Activated T-cell treated with anti-CD3 and anti-CD28 coated beads, Interleukin-2, amount 50 U/mL, for 24 hours (primary cell): ENCODE measurements around the gene ERFL.
"Not testable (repeated sequence)": the region's sequence is repeated elsewhere in the genome, so short reads cannot be mapped to it uniquely, and the experiment has no call there.

ENCODE experiments used
- DNase-seq: peaks from one replicate; pipeline ENCODE4 v3.0.0-alpha.2; 2020
- H3K27ac Mint-ChIP-seq: 2 replicates; pipeline ENCODE4 v1.8.0; 2020; ENCODE audit warnings: mild to moderate bottlenecking, mixed read lengths
- H3K27me3 Mint-ChIP-seq: 2 replicates; pipeline ENCODE4 v1.8.0; 2020; ENCODE audit warnings: mixed read lengths
- H3K36me3 Mint-ChIP-seq: 2 replicates; pipeline ENCODE4 v1.8.0; 2020; ENCODE audit warnings: low read depth, mixed read lengths
- H3K4me1 Mint-ChIP-seq: 2 replicates; pipeline ENCODE4 v1.8.0; 2020; ENCODE audit warnings: low read depth, mixed read lengths
- H3K4me3 Mint-ChIP-seq: 2 replicates; pipeline ENCODE4 v1.8.0; 2020; ENCODE audit warnings: mild to moderate bottlenecking, moderate library complexity, mixed read lengths
- H3K9me3 Mint-ChIP-seq: 2 replicates; pipeline ENCODE4 v1.8.0; 2020; ENCODE audit warnings: mixed read lengths

ERFL gene

DNA sequence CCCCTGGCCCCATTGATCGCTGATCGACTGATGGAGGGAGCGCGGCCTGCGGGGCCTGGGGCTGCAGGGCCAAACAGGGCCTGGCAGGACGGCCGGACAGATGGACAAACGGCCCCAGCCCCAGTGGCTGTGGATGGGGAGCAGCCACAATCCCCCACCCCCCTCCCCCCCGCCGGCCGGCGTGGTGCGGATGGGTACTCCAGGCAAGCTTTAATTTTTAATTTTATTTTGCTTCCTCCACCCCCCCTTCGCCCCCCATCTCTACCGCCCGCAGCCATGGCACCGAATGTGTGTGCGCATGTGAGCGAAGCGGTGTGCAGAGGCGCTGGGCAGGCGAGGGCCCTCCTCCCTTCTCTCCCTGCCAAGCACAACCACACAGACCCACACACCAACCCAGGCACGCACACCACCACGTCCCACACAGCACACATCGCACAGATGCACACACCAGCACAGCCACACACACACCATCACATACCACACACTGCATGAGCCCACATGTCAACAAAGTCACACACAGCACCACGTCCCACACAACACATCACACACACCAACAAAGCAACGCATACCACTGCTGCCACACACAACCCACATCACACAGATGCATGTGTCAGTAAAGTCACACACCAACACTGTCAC, 12.4 kb downstream of the ERFL start:
- no peaks in the 10 kb centered on the region for H3K36me3 Mint-ChIP-seq
- peaks cover 27% of the 10 kb centered on the region for H3K4me1 Mint-ChIP-seq
- H3K27me3 Mint-ChIP-seq = peaks cover 23% of the 10 kb centered on the region

DNA sequence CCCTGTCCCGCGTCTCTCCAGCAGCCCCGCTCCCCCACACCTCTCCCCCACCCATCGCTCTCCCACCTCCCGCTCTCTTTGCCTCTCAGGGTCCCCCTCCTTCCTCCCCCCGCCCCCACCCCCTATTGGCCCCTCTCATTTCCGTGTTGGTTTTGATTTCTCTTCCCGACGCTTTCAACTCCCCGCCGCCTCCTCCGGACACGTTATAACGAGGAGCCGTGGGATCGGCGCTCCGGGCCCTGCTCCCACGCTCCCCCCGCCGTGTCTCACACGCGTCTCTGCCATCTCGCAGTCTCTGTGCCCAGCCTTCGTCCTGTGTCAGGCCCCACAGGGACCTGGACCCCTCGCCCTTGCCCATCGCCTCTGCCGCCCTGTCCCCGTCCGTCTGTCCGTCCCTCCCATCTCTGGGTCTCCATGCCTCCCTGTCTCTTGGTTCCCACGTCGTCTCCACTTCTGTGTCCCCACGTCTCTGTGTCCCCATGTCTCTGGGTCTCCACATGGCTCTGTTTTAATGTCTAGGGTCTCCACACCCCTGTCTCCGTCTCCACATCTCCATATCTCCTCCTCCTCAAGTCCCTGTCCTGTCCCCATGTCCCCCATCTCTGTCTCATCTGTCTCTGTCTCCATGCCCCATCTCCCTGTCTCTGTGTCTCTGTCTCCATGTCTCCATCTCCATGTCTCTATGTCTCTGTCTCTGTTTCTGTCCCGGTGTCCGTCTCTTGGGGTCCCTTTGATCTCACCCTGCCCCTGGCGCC, 13.1 kb downstream of the ERFL start:
- no peaks in the 10 kb centered on the region for H3K36me3 Mint-ChIP-seq
- peaks cover 23% of the 10 kb centered on the region for H3K27me3 Mint-ChIP-seq
- no peaks in the 10 kb centered on the region for H3K9me3 Mint-ChIP-seq
- no peak overlapping the region for H3K27ac Mint-ChIP-seq
- DNase-seq = peak; percentile 45
- H3K4me3 Mint-ChIP-seq = no peak overlapping the region
- peaks cover 32% of the 10 kb centered on the region for H3K4me1 Mint-ChIP-seq

More for the DNA sequence above, 12.4 kb downstream of the ERFL start:
- Mint-ChIP-seq H3K9me3 (no peaks in the 10 kb centered on the region), H3K4me3 (no peak overlapping the region), H3K27ac (no peak overlapping the region)
- DNase-seq = no peak

DNA sequence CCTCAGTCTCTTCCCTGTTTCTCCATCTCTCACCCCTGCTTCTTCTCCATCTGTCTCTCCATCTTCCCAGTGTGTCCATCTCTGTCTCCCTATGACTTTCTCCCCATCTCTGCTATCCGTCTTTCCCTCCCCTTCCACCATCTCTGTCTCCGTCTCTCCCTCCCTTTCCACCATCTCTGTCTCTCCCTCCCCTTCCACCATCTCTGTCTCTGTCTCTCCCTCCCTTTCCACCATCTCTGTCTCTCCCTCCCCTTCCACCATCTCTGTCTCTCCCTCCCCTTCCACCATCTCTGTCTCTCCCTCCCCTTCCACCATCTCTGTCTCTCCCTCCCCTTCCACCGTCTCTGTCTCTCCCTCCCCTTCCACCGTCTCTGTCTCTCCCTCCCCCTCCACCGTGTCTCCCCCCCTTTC, 13.8 kb downstream of the ERFL start:
- DNase-seq, H3K36me3 Mint-ChIP-seq, H3K9me3 Mint-ChIP-seq, H3K4me3 Mint-ChIP-seq, H3K27ac Mint-ChIP-seq: not testable (repeated sequence)
- H3K27me3 Mint-ChIP-seq = peaks cover 23% of the 10 kb centered on the region
- peaks cover 33% of the 10 kb centered on the region for H3K4me1 Mint-ChIP-seq

- Mint-ChIP-seq H3K36me3 (peaks cover 6% of the 10 kb centered on the region), H3K4me1 (peaks cover 36% of the 10 kb centered on the region), H3K27me3 (peaks cover 23% of the 10 kb centered on the region), H3K4me3 (no peak overlapping the region), H3K27ac (no peak overlapping the region), H3K9me3 (no peaks in the 10 kb centered on the region)
- no peak for DNase-seq
Measured at GRCh38 chr19:41913538-41914423, 14.5 kb downstream of the ERFL start.

DNA sequence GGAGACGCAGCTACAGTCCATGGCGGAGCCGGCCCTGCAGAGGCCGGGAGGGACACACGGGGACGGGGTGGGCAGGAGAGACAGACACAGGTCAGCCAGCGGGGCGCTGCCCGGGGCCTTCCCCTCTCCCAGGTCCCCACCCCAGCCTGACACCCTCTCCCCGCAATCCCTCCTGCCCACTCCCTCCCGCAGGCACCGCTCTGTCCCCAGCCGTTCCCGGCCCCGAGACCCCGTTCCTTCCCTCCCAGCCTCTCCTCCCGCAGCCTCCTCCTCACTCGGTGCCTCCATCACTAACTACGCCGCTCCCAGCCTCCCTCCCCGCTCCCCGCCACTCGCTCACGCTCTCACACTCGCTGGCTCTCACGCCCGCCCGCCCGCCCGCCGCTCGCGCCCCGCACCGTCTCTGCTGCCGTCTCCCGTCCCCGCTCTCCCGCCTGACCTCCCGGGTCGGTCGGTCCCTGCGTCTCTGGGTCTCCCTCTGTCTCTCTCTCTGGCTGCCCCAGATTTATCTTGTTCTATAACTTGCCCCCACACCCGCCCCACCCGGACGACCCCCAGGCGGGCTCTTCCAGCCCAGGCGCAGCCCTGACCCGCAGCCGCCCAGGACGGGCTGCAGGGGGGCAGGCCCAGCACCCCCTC, 15.2 kb downstream of the ERFL start:
- Mint-ChIP-seq H3K36me3 (peaks cover 8% of the 10 kb centered on the region), H3K9me3 (no peaks in the 10 kb centered on the region), H3K27ac (no peak overlapping the region), H3K4me3 (no peak overlapping the region), H3K27me3 (peaks cover 23% of the 10 kb centered on the region), H3K4me1 (peaks cover 36% of the 10 kb centered on the region)
- DNase-seq = peak; percentile 54

DNA sequence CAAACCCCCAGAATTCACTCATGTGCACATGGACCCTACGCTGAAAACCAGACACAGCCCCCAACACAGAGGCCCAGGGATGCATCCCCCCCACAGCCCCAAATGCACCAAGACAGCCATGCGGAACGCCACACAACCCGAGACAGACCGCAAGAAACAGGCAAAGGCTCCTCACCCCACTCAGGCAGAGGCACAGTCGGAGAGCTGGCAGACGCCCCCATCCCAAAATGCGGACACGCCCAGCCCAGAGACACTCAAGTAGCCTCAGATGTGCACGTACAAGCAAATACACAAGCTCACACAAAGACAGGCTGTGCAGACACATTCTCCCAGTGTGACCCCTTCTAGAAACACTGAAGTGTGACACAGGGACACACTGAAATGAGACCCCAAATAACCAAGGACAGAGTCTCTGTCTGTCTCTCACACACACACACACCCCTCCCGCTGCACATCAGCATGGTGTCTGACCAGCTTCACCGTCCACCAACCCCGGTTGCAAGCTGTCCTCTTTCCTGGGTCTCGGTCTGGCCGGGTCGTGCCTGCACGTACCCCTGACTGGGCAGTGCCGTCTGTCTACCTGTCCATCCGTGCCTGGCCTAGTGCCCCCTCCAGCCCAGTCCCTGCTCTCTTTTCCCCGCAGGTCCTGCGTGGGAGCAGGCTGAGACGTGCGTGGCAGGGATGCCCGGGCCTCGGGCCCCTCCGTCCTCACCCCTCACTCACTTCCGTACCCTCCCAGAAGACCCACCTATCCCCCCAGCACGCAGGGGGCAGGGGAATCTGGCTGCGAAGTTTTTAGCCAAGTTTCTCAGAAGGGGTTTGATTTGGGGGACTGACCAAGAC, 16.1 kb downstream of the ERFL start:
- H3K27me3 Mint-ChIP-seq = peaks cover 23% of the 10 kb centered on the region
- H3K4me3 Mint-ChIP-seq = no peak overlapping the region
- peaks cover 12% of the 10 kb centered on the region for H3K36me3 Mint-ChIP-seq
- no peaks in the 10 kb centered on the region for H3K9me3 Mint-ChIP-seq
- H3K4me1 Mint-ChIP-seq = peaks cover 38% of the 10 kb centered on the region
- peak; percentile 58 for DNase-seq
- H3K27ac Mint-ChIP-seq = peak overlapping the region; percentile 44

DNA sequence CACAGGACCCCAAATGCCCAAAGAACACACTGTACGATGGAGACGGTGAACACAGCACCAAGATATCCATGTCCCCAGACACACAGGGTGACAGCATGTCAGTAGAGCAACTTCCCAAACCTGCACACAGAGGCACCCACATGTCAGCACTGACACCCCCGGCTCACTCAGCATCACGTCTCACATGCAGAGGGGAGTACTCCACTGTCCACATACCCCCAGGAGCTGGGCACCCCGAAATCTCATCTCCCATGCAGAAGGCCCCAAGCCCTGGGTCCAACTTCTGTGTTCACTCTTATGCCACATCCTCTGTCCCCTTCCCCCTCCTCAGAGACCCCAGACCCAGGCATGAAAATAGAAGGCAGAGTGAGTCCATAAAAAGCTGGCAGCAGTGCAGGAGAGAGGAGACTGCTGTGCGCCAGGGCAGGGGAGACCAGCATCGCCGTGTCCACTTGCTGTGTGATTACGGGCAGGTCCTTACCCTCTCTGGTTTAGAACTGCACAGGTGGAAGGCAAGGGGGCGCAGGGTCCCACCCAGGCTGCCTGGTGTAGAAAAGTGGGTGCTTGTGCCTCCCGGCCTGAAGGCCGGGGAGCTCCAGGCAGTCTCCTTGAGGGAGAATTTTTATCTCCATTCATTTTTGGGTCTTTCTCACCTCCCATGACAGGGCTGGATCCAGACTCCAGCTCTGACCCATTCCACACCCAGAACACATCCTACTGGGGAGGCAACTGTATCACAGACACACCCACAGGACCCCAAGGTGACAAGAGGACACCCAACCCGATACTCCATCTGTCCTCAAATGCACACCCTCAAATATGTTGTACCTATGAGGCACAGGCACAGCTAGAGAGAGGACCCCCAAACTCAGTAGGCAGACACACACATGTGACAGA, 17.0 kb downstream of the ERFL start:
- peaks cover 23% of the 10 kb centered on the region for H3K27me3 Mint-ChIP-seq
- peak; percentile 50 for DNase-seq
- no peaks in the 10 kb centered on the region for H3K9me3 Mint-ChIP-seq
- H3K4me3 Mint-ChIP-seq = no peak overlapping the region
- peak overlapping the region; percentile 44 for H3K27ac Mint-ChIP-seq
- H3K4me1 Mint-ChIP-seq = peaks cover 42% of the 10 kb centered on the region
- H3K36me3 Mint-ChIP-seq = peaks cover 20% of the 10 kb centered on the region

GRCh38 chr19:41910240-41910991, 17.8 kb downstream of the ERFL start:
- no peak overlapping the region for H3K4me3 Mint-ChIP-seq
- H3K4me1 Mint-ChIP-seq = peaks cover 48% of the 10 kb centered on the region
- H3K36me3 Mint-ChIP-seq = peaks cover 29% of the 10 kb centered on the region
- peak; percentile 49 for DNase-seq
- H3K27me3 Mint-ChIP-seq = peaks cover 23% of the 10 kb centered on the region
- H3K27ac Mint-ChIP-seq = peak overlapping the region; percentile 1
- H3K9me3 Mint-ChIP-seq = no peaks in the 10 kb centered on the region

GRCh38 chr19:41909706-41910105, 18.5 kb downstream of the ERFL start:
- Mint-ChIP-seq H3K27ac (no peak overlapping the region), H3K36me3 (peaks cover 36% of the 10 kb centered on the region), H3K4me1 (peaks cover 49% of the 10 kb centered on the region), H3K4me3 (no peak overlapping the region), H3K27me3 (peaks cover 23% of the 10 kb centered on the region), H3K9me3 (no peaks in the 10 kb centered on the region)
- DNase-seq = no peak

GRCh38 chr19:41908724-41909464, 19.4 kb downstream of the ERFL start:
- Mint-ChIP-seq H3K27ac (no peak overlapping the region), H3K4me1 (peaks cover 50% of the 10 kb centered on the region), H3K36me3 (peaks cover 44% of the 10 kb centered on the region), H3K9me3 (no peaks in the 10 kb centered on the region), H3K4me3 (no peak overlapping the region), H3K27me3 (peaks cover 17% of the 10 kb centered on the region)
- no peak for DNase-seq

- peaks cover 49% of the 10 kb centered on the region for H3K4me1 Mint-ChIP-seq
- no peak overlapping the region for H3K4me3 Mint-ChIP-seq
- H3K9me3 Mint-ChIP-seq = no peaks in the 10 kb centered on the region
- H3K36me3 Mint-ChIP-seq = peaks cover 52% of the 10 kb centered on the region
- no peak for DNase-seq
- peaks cover 12% of the 10 kb centered on the region for H3K27me3 Mint-ChIP-seq
- no peak overlapping the region for H3K27ac Mint-ChIP-seq
Measured at GRCh38 chr19:41907994-41908615, 20.1 kb downstream of the ERFL start.
